Measurements from ENCODE around the gene PSD4. TPM values are rescaled to one million over a fixed set of nuclear protein-coding genes. Genes with fewer than 3 reads are reported as not detected.
"Not testable (repeated sequence)": the region's sequence is repeated elsewhere in the genome, so short reads cannot be mapped to it uniquely, and the experiment has no call there.

Gene PSD4
- total and polyA plus RNA-seq, 4 donors = 0.79 to 17.8 (median 6.5) TPM

DNA sequence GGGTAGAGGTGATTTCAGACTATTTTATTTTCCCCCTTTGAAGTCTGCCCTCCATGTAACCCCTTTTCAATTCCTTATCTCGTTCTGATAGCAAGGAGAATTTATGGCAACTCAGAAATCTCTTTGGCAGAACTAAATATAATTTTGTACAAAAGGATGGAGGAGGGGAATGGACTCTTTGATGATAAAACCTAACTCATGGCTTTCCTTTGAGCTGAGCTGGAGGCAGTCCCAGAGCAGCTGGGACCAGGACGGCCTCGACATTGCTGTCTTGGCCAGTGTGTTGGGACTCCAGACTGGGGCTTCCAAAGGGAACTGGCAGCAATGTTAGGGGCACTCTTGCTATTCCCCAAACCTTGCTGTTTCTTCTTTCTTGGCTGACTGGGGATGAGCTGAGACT lies 57.3 kb downstream of the PSD4 start:
- intact Hi-C loops (cut with DNase I) = no loop called here
- Histone ChIP-seq H3K36me3 (ENCODE audit: control insufficient read depth in 1 of 2, insufficient read depth in 2 of 2, low read length in 1 of 2) (no peaks in the 10 kb centered on the region), H3K27ac (ENCODE audit: low read depth in 1 of 2, low read length in 2 of 2) (no peak overlapping the region), H3K9me3 (ENCODE audit: control insufficient read depth, low read length) (no peaks in the 10 kb centered on the region), H3K4me1 (ENCODE audit: control insufficient read depth in 1 of 2, insufficient read depth in 2 of 2, low read length in 2 of 2) (no peaks in the 10 kb centered on the region), H3K4me3 (ENCODE audit: low read length in 2 of 2) (no peak overlapping the region), H3K27me3 (ENCODE audit: control insufficient read depth in 1 of 2, insufficient read depth in 2 of 2, low read length in 1 of 2) (no peaks in the 10 kb centered on the region)
- WGBS, 2 donors = 14 to 24% methylated on average over 3 of the region's 3 CpGs
- no peak for DNase-seq
- ATAC-seq (ENCODE audit: low FRiP score) = no peak

DNA sequence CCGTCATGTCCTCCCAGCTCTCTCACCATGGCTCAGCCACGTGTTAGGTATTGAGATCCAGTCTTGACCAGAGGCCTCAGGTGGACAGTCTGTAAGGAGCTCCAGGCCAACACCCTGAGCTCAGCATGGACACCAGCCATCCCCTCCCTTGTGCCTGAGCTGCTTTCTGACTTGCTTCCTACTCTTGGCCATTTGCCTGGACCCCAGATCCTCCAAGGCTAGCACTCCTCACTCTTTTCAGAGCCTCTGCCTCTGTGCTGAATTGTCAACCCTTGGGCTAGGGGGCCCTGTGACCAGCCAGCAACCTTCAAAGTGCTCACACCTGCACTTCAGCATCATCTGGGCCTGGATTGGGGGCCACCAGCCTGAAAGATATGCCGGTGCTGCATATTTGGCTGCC lies 58.4 kb downstream of the PSD4 start:
- H3K9me3 ChIP-seq (ENCODE audit: control insufficient read depth, low read length) = no peaks in the 10 kb centered on the region
- H3K4me1 ChIP-seq (ENCODE audit: control insufficient read depth in 1 of 2, insufficient read depth in 2 of 2, low read length in 2 of 2) = no peaks in the 10 kb centered on the region
- H3K4me3 ChIP-seq (ENCODE audit: low read length in 2 of 2) = no peak overlapping the region
- no peak for ATAC-seq (ENCODE audit: low FRiP score)
- H3K27ac ChIP-seq (ENCODE audit: low read depth in 1 of 2, low read length in 2 of 2) = no peak overlapping the region
- intact Hi-C loops (cut with DNase I) = no loop called here
- no peaks in the 10 kb centered on the region for H3K36me3 ChIP-seq (ENCODE audit: control insufficient read depth in 1 of 2, insufficient read depth in 2 of 2, low read length in 1 of 2)
- DNase-seq = no peak
- H3K27me3 ChIP-seq (ENCODE audit: control insufficient read depth in 1 of 2, insufficient read depth in 2 of 2, low read length in 1 of 2) = no peaks in the 10 kb centered on the region
- WGBS, 2 donors = 87 to 91% methylated on average over 3 of the region's 3 CpGs

DNA sequence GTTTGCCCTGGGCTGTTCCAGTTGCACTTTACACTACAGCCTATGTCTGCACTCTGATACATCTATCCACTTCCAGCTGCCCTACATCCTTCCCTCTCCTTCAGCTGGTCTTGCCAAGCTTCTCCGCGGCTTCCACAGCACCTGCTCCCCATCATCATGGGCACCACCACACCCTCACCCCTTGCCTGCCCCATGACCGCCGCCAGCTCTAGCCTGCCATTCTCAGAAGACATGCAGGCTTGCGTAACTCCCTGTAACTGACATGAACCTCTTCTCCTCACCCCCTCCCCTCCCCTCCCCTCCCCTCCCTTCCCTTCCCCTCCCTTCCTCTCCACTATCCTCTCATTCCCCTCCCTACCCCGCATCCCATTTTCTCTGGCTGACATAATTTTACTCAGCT lies 59.0 kb downstream of the PSD4 start:
- Histone ChIP-seq H3K9me3 (ENCODE audit: control insufficient read depth, low read length) (no peaks in the 10 kb centered on the region), H3K27ac (ENCODE audit: low read depth in 1 of 2, low read length in 2 of 2) (no peak overlapping the region), H3K4me3 (ENCODE audit: low read length in 2 of 2) (no peak overlapping the region), H3K27me3 (ENCODE audit: control insufficient read depth in 1 of 2, insufficient read depth in 2 of 2, low read length in 1 of 2) (no peaks in the 10 kb centered on the region), H3K36me3 (ENCODE audit: control insufficient read depth in 1 of 2, insufficient read depth in 2 of 2, low read length in 1 of 2) (no peaks in the 10 kb centered on the region), H3K4me1 (ENCODE audit: control insufficient read depth in 1 of 2, insufficient read depth in 2 of 2, low read length in 2 of 2) (no peaks in the 10 kb centered on the region)
- 92 to 97% methylated on average over 6 of the region's 6 CpGs for WGBS, 2 donors
- DNase-seq (no peak), ATAC-seq (ENCODE audit: low FRiP score) (no peak)
- intact Hi-C loops (cut with DNase I) = no loop called here

DNA sequence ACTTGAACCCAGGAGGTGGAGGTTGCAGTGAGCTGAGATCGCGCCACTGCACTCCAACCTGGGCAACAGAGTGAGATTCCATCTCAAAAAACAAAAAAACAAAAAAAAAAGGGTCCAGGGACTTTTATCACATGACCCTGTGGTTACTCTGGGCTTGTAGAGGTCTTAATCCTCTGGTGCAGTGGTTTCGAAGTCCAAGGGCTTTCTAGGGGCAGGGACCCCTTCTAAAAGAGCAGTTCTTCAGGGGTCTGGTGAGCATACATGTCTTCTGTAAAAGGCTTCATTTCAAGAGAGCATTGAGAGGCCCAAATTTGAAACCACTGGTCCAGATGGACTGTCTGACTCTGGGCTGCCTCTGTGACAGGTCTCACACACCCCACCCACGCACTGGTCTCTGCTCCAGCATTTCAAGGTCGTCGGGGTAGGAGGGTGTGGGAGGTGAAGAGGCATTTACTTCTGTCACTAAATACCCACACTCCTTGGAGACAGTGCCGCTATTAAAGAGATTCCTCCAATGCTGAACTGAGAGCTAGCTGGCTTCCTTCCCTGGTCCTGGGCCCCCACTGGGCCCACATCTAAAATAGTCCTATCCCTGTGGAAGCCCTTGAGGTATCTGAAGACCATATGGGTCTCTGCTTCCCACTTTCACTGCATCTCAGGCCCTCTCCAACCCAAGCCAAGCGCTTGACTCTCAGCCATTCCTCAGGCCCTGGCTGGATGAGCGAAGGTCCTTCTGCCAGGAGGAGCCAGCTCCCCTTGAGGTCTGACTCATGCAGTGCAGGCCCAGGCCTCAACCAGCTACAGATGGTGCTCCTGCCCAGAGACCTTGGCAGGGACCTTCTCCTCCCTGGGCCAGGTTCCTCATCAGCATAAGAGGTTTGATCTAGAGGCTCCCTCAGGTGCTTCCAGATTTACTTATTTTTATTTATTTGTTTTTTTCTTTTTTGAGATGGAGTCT lies 60.1 kb downstream of the PSD4 start:
- no peaks in the 10 kb centered on the region for H3K9me3 ChIP-seq (ENCODE audit: control insufficient read depth, low read length)
- no peak overlapping the region for H3K27ac ChIP-seq (ENCODE audit: low read depth in 1 of 2, low read length in 2 of 2)
- no peak for ATAC-seq (ENCODE audit: low FRiP score)
- H3K4me1 ChIP-seq (ENCODE audit: control insufficient read depth in 1 of 2, insufficient read depth in 2 of 2, low read length in 2 of 2) = no peaks in the 10 kb centered on the region
- no peaks in the 10 kb centered on the region for H3K36me3 ChIP-seq (ENCODE audit: control insufficient read depth in 1 of 2, insufficient read depth in 2 of 2, low read length in 1 of 2)
- no peak for DNase-seq
- intact Hi-C loops (cut with DNase I) = no loop called here
- WGBS, 2 donors = 92 to 94% methylated on average over 9 of the region's 9 CpGs
- H3K4me3 ChIP-seq (ENCODE audit: low read length in 2 of 2) = no peak overlapping the region
- no peaks in the 10 kb centered on the region for H3K27me3 ChIP-seq (ENCODE audit: control insufficient read depth in 1 of 2, insufficient read depth in 2 of 2, low read length in 1 of 2)

DNA sequence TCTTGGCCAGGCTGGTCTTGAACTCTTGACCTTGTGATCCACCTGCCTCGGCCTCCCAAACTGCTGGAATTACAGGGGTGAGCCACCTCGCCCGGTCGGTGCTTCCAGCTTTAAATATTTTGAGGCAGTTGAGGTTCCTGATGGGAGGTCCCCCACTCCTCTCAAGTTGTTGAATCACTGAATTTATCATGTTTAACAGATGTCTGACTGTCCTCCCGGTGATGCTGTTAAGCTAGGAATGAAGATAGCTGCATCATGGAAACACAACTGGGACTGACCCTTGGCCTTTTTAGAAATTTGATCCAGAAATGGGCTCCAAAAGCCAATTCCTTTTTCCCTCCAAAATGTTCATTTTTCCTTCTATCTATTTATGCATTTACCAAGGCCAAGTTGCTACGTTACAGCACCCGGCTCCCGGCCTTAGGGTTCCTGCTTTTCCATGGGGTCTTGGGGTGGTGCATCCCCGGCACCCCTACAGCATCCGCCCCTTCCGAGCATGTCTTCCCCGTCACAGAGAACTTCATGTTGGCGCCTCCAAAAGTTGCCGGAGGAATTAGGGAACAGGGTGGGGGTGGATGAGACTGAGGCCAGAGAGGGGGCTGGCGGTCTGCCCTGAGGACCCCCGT lies 61.1 kb downstream of the PSD4 start:
- Histone ChIP-seq H3K36me3 (ENCODE audit: control insufficient read depth in 1 of 2, insufficient read depth in 2 of 2, low read length in 1 of 2) (no peaks in the 10 kb centered on the region), H3K27ac (ENCODE audit: low read depth in 1 of 2, low read length in 2 of 2) (no peak overlapping the region), H3K9me3 (ENCODE audit: control insufficient read depth, low read length) (no peaks in the 10 kb centered on the region), H3K4me3 (ENCODE audit: low read length in 2 of 2) (peak overlapping the region in 1 of 2 donors; percentile 36), H3K27me3 (ENCODE audit: control insufficient read depth in 1 of 2, insufficient read depth in 2 of 2, low read length in 1 of 2) (no peaks in the 10 kb centered on the region), H3K4me1 (ENCODE audit: control insufficient read depth in 1 of 2, insufficient read depth in 2 of 2, low read length in 2 of 2) (peaks cover 0 to 3% of the 10 kb centered on the region in 2 donors)
- intact Hi-C loops (cut with DNase I) = no loop called here
- WGBS, 2 donors = 73 to 95% methylated on average over 16 of the region's 16 CpGs
- DNase-seq (no peak), ATAC-seq (ENCODE audit: low FRiP score) (no peak)

DNA sequence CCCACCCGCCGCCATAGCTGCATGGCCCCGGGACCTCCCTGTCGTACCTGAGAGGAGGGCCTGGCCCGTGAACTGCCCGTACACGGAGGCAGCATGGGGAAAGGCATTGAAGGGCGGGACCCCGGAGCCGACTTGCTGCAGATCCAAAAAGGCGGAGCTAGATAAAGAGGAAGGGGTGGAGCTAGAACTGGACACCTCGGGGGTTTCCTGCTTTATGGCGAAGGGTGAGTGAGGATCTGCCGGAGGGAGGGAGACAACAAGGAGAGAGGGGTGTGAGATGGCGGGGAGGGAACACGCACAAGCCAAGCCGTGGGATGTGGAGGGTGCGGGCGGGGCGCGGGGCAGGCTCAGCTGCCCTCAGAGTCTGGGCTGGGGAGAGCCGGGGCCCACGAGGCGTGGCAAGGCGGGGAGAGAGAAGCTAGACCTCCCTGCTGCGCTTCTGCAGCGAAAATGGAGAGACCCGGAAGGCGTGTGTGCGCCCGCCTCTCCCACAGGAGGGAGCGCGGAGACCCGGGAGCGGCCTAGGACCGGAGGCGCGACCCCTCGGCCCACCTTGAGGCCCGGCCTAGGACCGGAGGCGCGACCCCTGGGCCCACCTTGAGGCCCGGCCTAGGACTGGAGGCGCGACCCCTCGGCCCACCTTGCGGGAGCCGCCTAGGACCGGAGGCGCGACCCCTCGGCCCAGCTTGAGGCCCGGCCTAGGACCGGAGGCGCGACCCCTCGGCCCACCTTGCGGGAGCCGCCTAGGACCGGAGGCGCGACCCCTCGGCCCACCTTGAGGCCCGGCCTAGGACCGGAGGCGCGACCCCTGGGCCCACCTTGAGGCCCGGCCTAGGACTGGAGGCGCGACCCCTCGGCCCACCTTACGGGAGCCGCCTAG lies 61.8 kb downstream of the PSD4 start:
- 45 to 95% methylated on average over 38 to 74 of the region's 74 CpGs for WGBS, 2 donors
- H3K27me3 ChIP-seq (ENCODE audit: control insufficient read depth in 1 of 2, insufficient read depth in 2 of 2, low read length in 1 of 2); DNase-seq; H3K4me1 ChIP-seq (ENCODE audit: control insufficient read depth in 1 of 2, insufficient read depth in 2 of 2, low read length in 2 of 2); H3K27ac ChIP-seq (ENCODE audit: low read depth in 1 of 2, low read length in 2 of 2); H3K9me3 ChIP-seq (ENCODE audit: control insufficient read depth, low read length); H3K36me3 ChIP-seq (ENCODE audit: control insufficient read depth in 1 of 2, insufficient read depth in 2 of 2, low read length in 1 of 2); intact Hi-C loops (cut with DNase I): not testable (repeated sequence)
- peak overlapping the region in 1 of 2 donors; percentile 36 for H3K4me3 ChIP-seq (ENCODE audit: low read length in 2 of 2)
- ATAC-seq (ENCODE audit: low FRiP score) = peak; percentile 63

DNA sequence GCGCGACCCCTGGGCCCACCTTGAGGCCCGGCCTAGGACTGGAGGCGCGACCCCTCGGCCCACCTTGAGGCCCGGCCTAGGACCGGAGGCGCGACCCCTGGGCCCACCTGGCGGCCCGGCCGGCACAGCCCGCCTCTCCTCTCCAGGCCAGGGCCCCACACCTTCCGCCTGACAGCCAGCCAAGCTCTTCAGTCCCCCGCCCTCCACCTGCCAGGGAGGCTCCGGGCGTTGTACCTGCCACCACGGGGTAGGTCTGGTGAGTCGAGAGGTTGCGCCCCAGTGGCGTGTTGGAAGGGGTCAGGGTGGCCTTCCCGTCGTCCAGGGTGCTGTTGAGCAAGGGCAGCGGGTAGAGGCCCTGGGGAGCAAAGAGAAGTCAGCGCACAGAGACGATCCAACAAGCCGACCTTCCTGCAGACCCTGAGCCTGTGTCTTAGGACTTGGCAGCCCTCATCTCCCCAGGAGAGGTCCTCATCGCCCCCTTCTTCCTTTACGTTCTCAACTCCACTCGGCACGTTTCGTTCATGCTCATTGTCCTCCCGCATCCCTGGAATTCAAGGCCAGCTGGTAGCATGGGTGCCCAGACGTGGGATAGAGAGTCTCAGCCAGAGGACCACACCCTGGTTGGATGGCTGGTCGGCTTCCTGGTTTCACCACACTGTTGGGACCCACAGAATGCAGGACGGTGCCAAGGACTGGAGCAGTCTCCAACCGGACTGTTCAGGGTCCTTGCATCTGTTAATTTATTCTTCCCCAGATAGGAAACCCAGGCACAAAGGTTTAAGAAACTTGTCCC lies 62.8 kb downstream of the PSD4 start:
- Histone ChIP-seq H3K36me3 (ENCODE audit: control insufficient read depth in 1 of 2, insufficient read depth in 2 of 2, low read length in 1 of 2) (no peaks in the 10 kb centered on the region), H3K4me1 (ENCODE audit: control insufficient read depth in 1 of 2, insufficient read depth in 2 of 2, low read length in 2 of 2) (peaks cover 3 to 4% of the 10 kb centered on the region in 2 donors), H3K4me3 (ENCODE audit: low read length in 2 of 2) (no peak overlapping the region), H3K9me3 (ENCODE audit: control insufficient read depth, low read length) (no peaks in the 10 kb centered on the region), H3K27ac (ENCODE audit: low read depth in 1 of 2, low read length in 2 of 2) (no peak overlapping the region), H3K27me3 (ENCODE audit: control insufficient read depth in 1 of 2, insufficient read depth in 2 of 2, low read length in 1 of 2) (no peaks in the 10 kb centered on the region)
- intact Hi-C loops (cut with DNase I) = no loop called here
- ATAC-seq (ENCODE audit: low FRiP score) (no peak), DNase-seq (no peak)
- WGBS, 2 donors = 88 to 96% methylated on average over 33 to 38 of the region's 38 CpGs

DNA sequence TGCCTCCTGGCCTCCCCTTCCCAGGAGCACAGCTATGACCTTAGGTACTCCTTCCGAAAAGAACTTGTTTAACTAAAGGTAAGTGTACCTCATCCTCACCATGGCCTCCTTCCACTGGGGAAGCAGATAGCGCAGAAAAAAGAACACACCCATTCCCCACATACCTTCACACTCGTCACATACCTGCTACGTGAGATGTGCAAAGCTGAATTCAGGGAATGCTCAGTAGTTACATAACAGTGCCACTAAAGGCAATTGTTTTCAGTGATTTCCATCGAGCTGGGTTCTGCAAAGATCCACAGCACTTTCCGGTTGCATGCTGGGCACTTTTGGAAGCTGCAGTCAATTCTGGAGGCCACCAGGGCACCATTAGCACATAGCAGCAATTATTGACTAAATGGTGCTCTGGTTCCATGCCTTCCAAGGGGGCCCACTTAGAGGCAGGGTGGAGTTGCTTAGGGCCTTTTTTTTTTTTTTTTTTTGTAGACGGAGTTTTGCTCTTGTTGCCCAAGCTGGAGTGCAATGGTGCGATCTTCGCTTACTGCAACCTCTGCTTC lies 63.9 kb downstream of the PSD4 start:
- Histone ChIP-seq H3K4me3 (ENCODE audit: low read length in 2 of 2) (no peak overlapping the region), H3K4me1 (ENCODE audit: control insufficient read depth in 1 of 2, insufficient read depth in 2 of 2, low read length in 2 of 2) (peaks cover 3 to 4% of the 10 kb centered on the region in 2 donors), H3K36me3 (ENCODE audit: control insufficient read depth in 1 of 2, insufficient read depth in 2 of 2, low read length in 1 of 2) (no peaks in the 10 kb centered on the region), H3K9me3 (ENCODE audit: control insufficient read depth, low read length) (no peaks in the 10 kb centered on the region), H3K27ac (ENCODE audit: low read depth in 1 of 2, low read length in 2 of 2) (no peak overlapping the region), H3K27me3 (ENCODE audit: control insufficient read depth in 1 of 2, insufficient read depth in 2 of 2, low read length in 1 of 2) (no peaks in the 10 kb centered on the region)
- intact Hi-C loops (cut with DNase I) = no loop called here
- ATAC-seq (ENCODE audit: low FRiP score) (no peak), DNase-seq (no peak)
- 92 to 95% methylated on average over 8 to 9 of the region's 9 CpGs for WGBS, 2 donors

All from aorta (tissue), 5 donors.